Large intestine (tissue), 3 donors: ENCODE data around the gene MXRA7. TPM values are rescaled to one million over a fixed set of nuclear protein-coding genes. Genes with fewer than 3 reads are reported as not detected.

ENCODE experiments used
- DNase-seq, 2 donors: peaks; one replicate each; pipeline versions ENCODE4 v3.0.0 to v3.0.0-alpha.2; 2013
- H3K27ac ChIP-seq: one replicate; pipeline ENCODE4 v1.5.1; 2013; ENCODE audit warnings: low read length
- H3K27me3 ChIP-seq: 2 replicates; pipeline ENCODE4 v1.6.1; 2013; ENCODE audit warnings: low read length; ENCODE audit not compliant: control insufficient read depth, insufficient read depth
- H3K36me3 ChIP-seq: 2 replicates; pipeline ENCODE4 v1.6.1; 2013; ENCODE audit warnings: low read length; ENCODE audit not compliant: control insufficient read depth, insufficient read depth
- H3K4me1 ChIP-seq: one replicate; pipeline ENCODE4 v1.6.1; 2013; ENCODE audit warnings: low read length; ENCODE audit not compliant: control insufficient read depth, insufficient read depth
- H3K4me3 ChIP-seq: one replicate; pipeline ENCODE4 v1.5.1; 2013; ENCODE audit warnings: low read length
- H3K9me3 ChIP-seq: one replicate; pipeline ENCODE4 v1.6.1; 2013; ENCODE audit warnings: mild to moderate bottlenecking, low read depth, low read length, moderate library complexity; ENCODE audit not compliant: control insufficient read depth
- WGBS: methylation state at CpG from one replicate; pipeline ENCODE4 v1.1.5; 2013; ENCODE audit warnings: low lambda C conversion rate; ENCODE audit not compliant: insufficient coverage; 5-methylcytosine and 5-hydroxymethylcytosine counted together
- polyA plus RNA-seq: library from polyadenylated mRNA; unstranded; fragments of 120-200 nt; gene quantifications from one replicate; pipeline ENCODE4 v1.2.1, GENCODE V29; 2013

The MXRA7 gene
- polyA plus RNA-seq, 1 donor, result 55.5 TPM

- H3K36me3 ChIP-seq, result peaks cover 13% of the 10 kb centered on the region
- no CpG with 5 or more reads among the region's 15 CpGs for WGBS
- H3K4me1 ChIP-seq, result peaks cover 24% of the 10 kb centered on the region
- H3K9me3 ChIP-seq, result no peaks in the 10 kb centered on the region
- peak; percentile 42 to 79 for DNase-seq
- no peaks in the 10 kb centered on the region for H3K27me3 ChIP-seq
- H3K27ac ChIP-seq, result peak overlapping the region; percentile 12
- no peak overlapping the region for H3K4me3 ChIP-seq
These were observed 24.0 kb downstream of the MXRA7 start for GRCh38 chr17:76686538-76687297.

GRCh38 chr17:76685846-76686245 is 24.9 kb downstream of the MXRA7 start:
- Histone ChIP-seq H3K4me1 (peaks cover 24% of the 10 kb centered on the region), H3K27ac (no peak overlapping the region), H3K9me3 (no peaks in the 10 kb centered on the region), H3K36me3 (peaks cover 13% of the 10 kb centered on the region), H3K27me3 (no peaks in the 10 kb centered on the region), H3K4me3 (no peak overlapping the region)
- whole genome bisulfite sequencing, result no CpG with 5 or more reads among the region's 8 CpGs
- DNase-seq, result no peak

- H3K36me3 ChIP-seq, result peaks cover 13% of the 10 kb centered on the region
- H3K4me3 ChIP-seq, result no peak overlapping the region
- H3K4me1 ChIP-seq, result peaks cover 24% of the 10 kb centered on the region
- H3K9me3 ChIP-seq, result no peaks in the 10 kb centered on the region
- no peak for DNase-seq
- H3K27ac ChIP-seq, result no peak overlapping the region
- WGBS, result no CpG with 5 or more reads among the region's 12 CpGs
- no peaks in the 10 kb centered on the region for H3K27me3 ChIP-seq
These were observed 25.4 kb downstream of the MXRA7 start for GRCh38 chr17:76685366-76685765.

GRCh38 chr17:76684756-76685155 is 26.0 kb downstream of the MXRA7 start:
- Histone ChIP-seq H3K9me3 (no peaks in the 10 kb centered on the region), H3K36me3 (peaks cover 13% of the 10 kb centered on the region), H3K27me3 (no peaks in the 10 kb centered on the region), H3K4me1 (peaks cover 24% of the 10 kb centered on the region), H3K27ac (no peak overlapping the region), H3K4me3 (no peak overlapping the region)
- WGBS, result no CpG with 5 or more reads among the region's 7 CpGs
- DNase-seq, result no peak

GRCh38 chr17:76683921-76684745 is 26.6 kb downstream of the MXRA7 start:
- WGBS, result no CpG with 5 or more reads among the region's 25 CpGs
- Histone ChIP-seq H3K4me1 (peaks cover 24% of the 10 kb centered on the region), H3K27ac (no peak overlapping the region), H3K9me3 (no peaks in the 10 kb centered on the region), H3K4me3 (no peak overlapping the region), H3K27me3 (no peaks in the 10 kb centered on the region), H3K36me3 (peaks cover 13% of the 10 kb centered on the region)
- DNase-seq, result no peak

- H3K4me1 ChIP-seq, result peaks cover 20% of the 10 kb centered on the region
- H3K36me3 ChIP-seq, result peaks cover 13% of the 10 kb centered on the region
- H3K4me3 ChIP-seq, result no peak overlapping the region
- no peak overlapping the region for H3K27ac ChIP-seq
- WGBS, result no CpG with 5 or more reads among the region's 18 CpGs
- no peaks in the 10 kb centered on the region for H3K9me3 ChIP-seq
- no peak for DNase-seq
- no peaks in the 10 kb centered on the region for H3K27me3 ChIP-seq
These were observed 27.6 kb downstream of the MXRA7 start for GRCh38 chr17:76683011-76683755.

GRCh38 chr17:76682296-76682695 is 28.5 kb downstream of the MXRA7 start:
- Histone ChIP-seq H3K4me1 (peaks cover 18% of the 10 kb centered on the region), H3K4me3 (no peak overlapping the region), H3K36me3 (peaks cover 13% of the 10 kb centered on the region), H3K27me3 (no peaks in the 10 kb centered on the region), H3K27ac (no peak overlapping the region), H3K9me3 (no peaks in the 10 kb centered on the region)
- no peak for DNase-seq
- WGBS, result no CpG with 5 or more reads among the region's 12 CpGs

GRCh38 chr17:76681222-76682137 is 29.3 kb downstream of the MXRA7 start:
- H3K27me3 ChIP-seq, result no peaks in the 10 kb centered on the region
- H3K9me3 ChIP-seq, result no peaks in the 10 kb centered on the region
- WGBS, result no CpG with 5 or more reads among the region's 16 CpGs
- DNase-seq, result peak in 1 of 2 donors; percentile 69
- peaks cover 10% of the 10 kb centered on the region for H3K4me1 ChIP-seq
- H3K36me3 ChIP-seq, result peaks cover 13% of the 10 kb centered on the region
- peak overlapping the region; percentile 51 for H3K27ac ChIP-seq
- H3K4me3 ChIP-seq, result no peak overlapping the region

- WGBS, result no CpG with 5 or more reads among the region's 1 CpG
- peaks cover 9% of the 10 kb centered on the region for H3K4me1 ChIP-seq
- H3K9me3 ChIP-seq, result no peaks in the 10 kb centered on the region
- peaks cover 13% of the 10 kb centered on the region for H3K36me3 ChIP-seq
- H3K27ac ChIP-seq, result no peak overlapping the region
- H3K4me3 ChIP-seq, result no peak overlapping the region
- no peaks in the 10 kb centered on the region for H3K27me3 ChIP-seq
- DNase-seq, result no peak
These were observed 31.5 kb downstream of the MXRA7 start for GRCh38 chr17:76679239-76679638.
